Loucy (cell line): ENCODE data around the gene KRTDAP.
A peak's percentile ranks its signal among the peaks of the same experiment; 100 is the strongest.
"Not testable (repeated sequence)": the region's sequence is repeated elsewhere in the genome, so short reads cannot be mapped to it uniquely, and the experiment has no call there.

Source experiments
- H2AFZ ChIP-seq: fragments of 200-600 bp; sonication (generic); 2 replicates; pipeline ENCODE4 v1.6.0; 2016; ENCODE audit warnings: antibody characterized with exemption, mild to moderate bottlenecking, low read length, moderate library complexity
- H3F3A ChIP-seq: fragments of 200-600 bp; 2 replicates; pipeline ENCODE4 v1.6.0; 2016; ENCODE audit warnings: antibody characterized with exemption, low read depth, mild to moderate bottlenecking
- H3K27me3 ChIP-seq: fragments of 200-600 bp; sonication (generic); 2 replicates; pipeline ENCODE4 v1.6.1; 2014; ENCODE audit warnings: low read length, mild to moderate bottlenecking; ENCODE audit not compliant: insufficient read depth, poor library complexity, severe bottlenecking
- H3K36me3 ChIP-seq: fragments of 200-600 bp; sonication (generic); 2 replicates; pipeline ENCODE4 v1.6.1; 2016; ENCODE audit warnings: low read length; ENCODE audit not compliant: insufficient read depth
- H3K4me1 ChIP-seq: fragments of 200-600 bp; sonication (generic); 2 replicates; pipeline ENCODE4 v1.5.1; 2014; ENCODE audit warnings: low read length, mild to moderate bottlenecking; ENCODE audit not compliant: insufficient read depth, poor library complexity, severe bottlenecking
- H3K4me2 ChIP-seq: fragments of 200-600 bp; sonication (generic); 2 replicates; pipeline ENCODE4 v1.6.0; 2014; ENCODE audit warnings: antibody characterized with exemption, low read length, low read depth, mild to moderate bottlenecking; ENCODE audit not compliant: poor library complexity, severe bottlenecking
- H3K4me3 ChIP-seq: fragments of 200-600 bp; sonication (generic); 2 replicates; pipeline ENCODE4 v1.5.1; 2014; ENCODE audit warnings: low read length, mild to moderate bottlenecking, mixed read lengths; ENCODE audit not compliant: poor library complexity, severe bottlenecking
- H3K79me2 ChIP-seq: fragments of 200-600 bp; sonication (generic); 2 replicates; pipeline ENCODE4 v1.6.1; 2014; ENCODE audit warnings: low read length; ENCODE audit not compliant: insufficient read depth
- H3K9ac ChIP-seq: fragments of 200-600 bp; sonication (generic); 2 replicates; pipeline ENCODE4 v1.6.0; 2014; ENCODE audit warnings: mild to moderate bottlenecking, low read depth, low read length, moderate library complexity; ENCODE audit not compliant: poor library complexity, severe bottlenecking
- H3K9me2 ChIP-seq: fragments of 200-600 bp; sonication (generic); replicated peaks from 2 replicates; pipeline ENCODE4 v1.6.1; 2016; ENCODE audit warnings: low read depth, low read length, mixed read lengths
- H3K9me3 ChIP-seq: fragments of 200-600 bp; sonication (generic); 2 replicates; pipeline ENCODE4 v1.6.1; 2014; ENCODE audit warnings: mild to moderate bottlenecking, antibody characterized with exemption, low read length, low read depth; ENCODE audit not compliant: insufficient read depth
- H4K20me1 ChIP-seq: fragments of 200-600 bp; sonication (generic); 2 replicates; pipeline ENCODE4 v1.6.0; 2014; ENCODE audit warnings: antibody characterized with exemption, low read length, mild to moderate bottlenecking; ENCODE audit not compliant: insufficient read depth, poor library complexity, severe bottlenecking
- EZH2phosphoT487 ChIP-seq: fragments of 200-600 bp; IDR thresholded peaks from 2 replicates; pipeline ENCODE4 v1.6.1; 2018; ENCODE audit warnings: antibody characterized with exemption, mild to moderate bottlenecking, moderate library complexity, borderline replicate concordance
- TF ChIP-seq, protein P1 (sequence below): fragments of 200-600 bp; sonication (generic); conservative IDR thresholded peaks from 2 replicates; pipeline ENCODE4 v1.5.1; 2014; ENCODE audit warnings: mild to moderate bottlenecking, antibody characterized with exemption, low read length

KRTDAP gene

DNA sequence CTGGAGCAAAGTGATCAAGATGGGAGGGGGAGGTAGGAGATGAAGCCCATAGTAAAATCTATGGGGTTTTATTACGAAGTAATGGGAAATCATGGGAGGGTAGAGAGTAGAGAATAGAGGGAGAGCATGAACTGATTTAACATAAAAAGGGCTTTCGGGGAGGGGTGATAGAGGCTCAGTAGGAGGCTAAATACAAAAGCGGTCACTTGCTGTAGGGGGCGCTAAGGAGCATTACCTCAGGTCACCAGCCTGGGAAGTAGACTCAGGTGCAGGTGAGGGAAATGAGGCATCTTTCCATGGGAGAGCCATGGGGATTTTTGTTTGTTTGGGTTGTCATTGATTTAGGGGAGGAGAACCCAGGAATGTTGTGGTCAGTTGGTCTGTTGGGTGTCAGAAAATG lies 14.1 kb downstream of the KRTDAP start:
- Histone ChIP-seq H2AFZ (no peak overlapping the region), H4K20me1 (no peaks in the 10 kb centered on the region), H3K27me3 (no peaks in the 10 kb centered on the region), H3K4me2 (no peak overlapping the region), H3F3A (no peaks in the 10 kb centered on the region), H3K4me1 (no peaks in the 10 kb centered on the region), H3K36me3 (no peaks in the 10 kb centered on the region), H3K79me2 (no peaks in the 10 kb centered on the region), H3K9ac (no peak overlapping the region), H3K9me2 (no peaks in the 10 kb centered on the region), H3K9me3 (no peaks in the 10 kb centered on the region), H3K4me3 (no peak overlapping the region)
- TF ChIP-seq, protein P1, sequence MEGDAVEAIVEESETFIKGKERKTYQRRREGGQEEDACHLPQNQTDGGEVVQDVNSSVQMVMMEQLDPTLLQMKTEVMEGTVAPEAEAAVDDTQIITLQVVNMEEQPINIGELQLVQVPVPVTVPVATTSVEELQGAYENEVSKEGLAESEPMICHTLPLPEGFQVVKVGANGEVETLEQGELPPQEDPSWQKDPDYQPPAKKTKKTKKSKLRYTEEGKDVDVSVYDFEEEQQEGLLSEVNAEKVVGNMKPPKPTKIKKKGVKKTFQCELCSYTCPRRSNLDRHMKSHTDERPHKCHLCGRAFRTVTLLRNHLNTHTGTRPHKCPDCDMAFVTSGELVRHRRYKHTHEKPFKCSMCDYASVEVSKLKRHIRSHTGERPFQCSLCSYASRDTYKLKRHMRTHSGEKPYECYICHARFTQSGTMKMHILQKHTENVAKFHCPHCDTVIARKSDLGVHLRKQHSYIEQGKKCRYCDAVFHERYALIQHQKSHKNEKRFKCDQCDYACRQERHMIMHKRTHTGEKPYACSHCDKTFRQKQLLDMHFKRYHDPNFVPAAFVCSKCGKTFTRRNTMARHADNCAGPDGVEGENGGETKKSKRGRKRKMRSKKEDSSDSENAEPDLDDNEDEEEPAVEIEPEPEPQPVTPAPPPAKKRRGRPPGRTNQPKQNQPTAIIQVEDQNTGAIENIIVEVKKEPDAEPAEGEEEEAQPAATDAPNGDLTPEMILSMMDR: peak; percentile 69
- TF ChIP-seq EZH2phosphoT487: no peak

DNA sequence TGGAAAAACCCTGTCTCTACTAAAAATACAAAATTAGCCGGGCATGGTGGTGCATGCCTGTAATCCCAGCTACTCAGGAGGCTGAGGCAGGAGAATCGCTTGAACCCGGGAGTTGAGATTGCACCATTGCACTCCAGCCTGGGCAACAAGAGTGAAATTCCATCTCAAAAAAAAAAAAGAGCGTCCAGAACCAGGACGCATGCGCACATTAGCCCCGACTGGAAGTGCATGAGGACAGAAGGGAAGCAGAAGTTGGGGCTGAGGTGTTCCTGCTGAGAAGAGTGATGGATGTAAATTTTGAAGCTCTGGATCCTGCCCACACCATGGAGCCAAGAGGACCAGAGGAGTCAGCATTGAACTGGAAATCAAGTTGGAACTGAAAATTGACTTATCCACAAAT lies 15.7 kb downstream of the KRTDAP start:
- H3K9me3 ChIP-seq, H3K9me2 ChIP-seq, H3F3A ChIP-seq, H3K36me3 ChIP-seq, H3K4me3 ChIP-seq, H3K79me2 ChIP-seq, H3K9ac ChIP-seq, H3K27me3 ChIP-seq, H3K4me1 ChIP-seq, H2AFZ ChIP-seq, H4K20me1 ChIP-seq, H3K4me2 ChIP-seq: not testable (repeated sequence)

DNA sequence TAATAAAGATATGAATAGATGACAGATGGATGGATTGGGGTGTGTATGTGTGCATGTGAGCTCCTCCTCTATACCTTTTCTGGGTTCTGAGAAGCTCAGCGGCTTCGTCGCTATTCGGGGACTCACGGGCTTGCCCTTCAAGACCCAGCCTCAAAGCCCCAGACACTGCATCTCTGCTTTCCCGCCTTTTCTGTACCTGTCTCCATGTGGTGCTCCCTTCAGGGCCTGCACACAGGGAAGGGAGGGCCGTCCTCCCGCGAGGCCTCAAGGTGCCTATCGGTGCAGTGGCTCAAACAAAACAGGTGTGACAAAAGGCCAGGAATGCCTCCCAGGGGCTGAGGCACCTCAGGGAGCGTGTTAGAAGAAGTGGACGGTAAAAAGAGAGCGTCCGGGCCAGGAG lies 16.2 kb downstream of the KRTDAP start:
- no peaks in the 10 kb centered on the region for H3K27me3 ChIP-seq
- H3K36me3 ChIP-seq: no peaks in the 10 kb centered on the region
- no peak overlapping the region for H3K9ac ChIP-seq
- H3K4me3 ChIP-seq: no peak overlapping the region
- H3K9me2 ChIP-seq: no peaks in the 10 kb centered on the region
- H4K20me1 ChIP-seq: no peaks in the 10 kb centered on the region
- H3K4me2 ChIP-seq: no peak overlapping the region
- no peaks in the 10 kb centered on the region for H3K4me1 ChIP-seq
- TF ChIP-seq, protein P1: no peak
- TF ChIP-seq EZH2phosphoT487: no peak
- no peaks in the 10 kb centered on the region for H3K9me3 ChIP-seq
- no peaks in the 10 kb centered on the region for H3F3A ChIP-seq
- no peak overlapping the region for H2AFZ ChIP-seq
- H3K79me2 ChIP-seq: no peaks in the 10 kb centered on the region

DNA sequence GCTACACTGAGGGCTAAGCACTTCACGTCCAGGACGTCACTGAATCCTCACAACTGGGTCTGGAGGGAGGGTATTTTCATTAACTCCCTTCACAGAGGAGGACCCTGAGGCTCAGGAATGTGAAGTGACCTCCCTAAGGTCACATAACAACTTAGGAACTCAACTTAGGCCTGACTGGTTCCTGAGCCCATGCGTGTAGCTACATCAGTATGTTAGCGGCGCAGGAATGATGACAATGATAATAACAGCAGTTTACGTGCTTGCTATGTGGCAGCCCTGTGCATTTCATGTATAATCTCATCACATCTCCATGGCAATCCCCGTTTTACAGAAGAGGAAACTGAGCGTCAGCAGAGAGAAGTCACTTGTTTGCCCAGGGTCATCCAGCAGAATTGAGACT lies 18.3 kb downstream of the KRTDAP start:
- H3K9me3 ChIP-seq: no peaks in the 10 kb centered on the region

DNA sequence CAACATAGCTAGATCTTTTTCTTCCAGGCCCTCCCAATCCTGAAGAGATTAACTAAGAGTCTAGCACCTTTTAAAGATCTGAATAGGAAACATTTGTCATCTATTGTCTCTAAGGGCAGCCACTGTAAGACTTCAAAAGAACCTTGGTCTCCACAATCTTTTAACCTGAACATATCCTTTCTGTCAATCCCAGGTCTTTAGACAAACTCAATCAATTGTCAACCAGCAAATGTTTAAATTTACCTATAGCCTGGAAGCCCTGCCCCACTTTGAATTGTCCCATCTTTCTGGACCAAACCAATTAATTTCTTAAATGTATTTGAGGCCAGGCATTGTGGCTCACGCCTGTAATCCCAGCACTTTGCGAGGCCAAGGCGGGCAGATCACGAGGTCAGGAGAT lies 19.2 kb downstream of the KRTDAP start:
- H3K36me3 ChIP-seq, H3K9me2 ChIP-seq, H3K79me2 ChIP-seq, H3F3A ChIP-seq, H3K4me2 ChIP-seq, H2AFZ ChIP-seq, H4K20me1 ChIP-seq, H3K9me3 ChIP-seq, H3K4me3 ChIP-seq, H3K9ac ChIP-seq, H3K27me3 ChIP-seq: not testable (repeated sequence)
- H3K4me1 ChIP-seq: peaks cover 18% of the 10 kb centered on the region

More for the DNA sequence above, 18.3 kb downstream of the KRTDAP start:
- Histone ChIP-seq H3K4me2 (no peak overlapping the region), H3K4me1 (peaks cover 12% of the 10 kb centered on the region), H3K9me2 (no peaks in the 10 kb centered on the region), H3K36me3 (no peaks in the 10 kb centered on the region), H3K27me3 (no peaks in the 10 kb centered on the region), H4K20me1 (no peaks in the 10 kb centered on the region), H3F3A (no peaks in the 10 kb centered on the region), H2AFZ (no peak overlapping the region), H3K4me3 (no peak overlapping the region), H3K79me2 (no peaks in the 10 kb centered on the region), H3K9ac (no peak overlapping the region)
- TF ChIP-seq, protein P1: no peak
- TF ChIP-seq EZH2phosphoT487: no peak
